Central memory CD8-positive, alpha-beta T cell (primary cell): ENCODE results near the gene FOXL2.
"Not testable (repeated sequence)": the region's sequence is repeated elsewhere in the genome, so short reads cannot be mapped to it uniquely, and the experiment has no call there.

ENCODE experiments used
- ATAC-seq: fragments of 150-1000 bp; cut with Tn5 transposase; replicated peaks from 2 replicates; pipeline ENCODE4 v1.10.0; 2022; ENCODE audit warnings: mild to moderate bottlenecking, moderate FRiP score, moderate number of reproducible peaks; ENCODE audit not compliant: poor library complexity, severe bottlenecking; ENCODE audit errors: extremely low read depth
- DNase-seq, 2 donors: peaks; one replicate each; pipeline ENCODE4 v3.0.0; 2021; ENCODE audit warnings: low spot score in 2 of 2
- H3K27ac Mint-ChIP-seq: one replicate; pipeline ENCODE4 v1.8.0; 2022; ENCODE audit warnings: low read depth, mild to moderate bottlenecking, moderate library complexity, mixed read lengths
- H3K27me3 Mint-ChIP-seq: one replicate; pipeline ENCODE4 v1.8.0; 2022; ENCODE audit warnings: mixed read lengths
- H3K36me3 Mint-ChIP-seq: one replicate; pipeline ENCODE4 v1.8.0; 2022; ENCODE audit warnings: mild to moderate bottlenecking, moderate library complexity, mixed read lengths; ENCODE audit not compliant: insufficient read depth
- H3K4me1 Mint-ChIP-seq: one replicate; pipeline ENCODE4 v1.8.0; 2022; ENCODE audit warnings: mixed read lengths
- H3K4me3 Mint-ChIP-seq: one replicate; pipeline ENCODE4 v1.8.0; 2022; ENCODE audit warnings: mild to moderate bottlenecking, moderate library complexity, mixed read lengths
- H3K9me3 Mint-ChIP-seq: one replicate; pipeline ENCODE4 v1.8.0; 2022; ENCODE audit warnings: mixed read lengths

The FOXL2 gene

DNA sequence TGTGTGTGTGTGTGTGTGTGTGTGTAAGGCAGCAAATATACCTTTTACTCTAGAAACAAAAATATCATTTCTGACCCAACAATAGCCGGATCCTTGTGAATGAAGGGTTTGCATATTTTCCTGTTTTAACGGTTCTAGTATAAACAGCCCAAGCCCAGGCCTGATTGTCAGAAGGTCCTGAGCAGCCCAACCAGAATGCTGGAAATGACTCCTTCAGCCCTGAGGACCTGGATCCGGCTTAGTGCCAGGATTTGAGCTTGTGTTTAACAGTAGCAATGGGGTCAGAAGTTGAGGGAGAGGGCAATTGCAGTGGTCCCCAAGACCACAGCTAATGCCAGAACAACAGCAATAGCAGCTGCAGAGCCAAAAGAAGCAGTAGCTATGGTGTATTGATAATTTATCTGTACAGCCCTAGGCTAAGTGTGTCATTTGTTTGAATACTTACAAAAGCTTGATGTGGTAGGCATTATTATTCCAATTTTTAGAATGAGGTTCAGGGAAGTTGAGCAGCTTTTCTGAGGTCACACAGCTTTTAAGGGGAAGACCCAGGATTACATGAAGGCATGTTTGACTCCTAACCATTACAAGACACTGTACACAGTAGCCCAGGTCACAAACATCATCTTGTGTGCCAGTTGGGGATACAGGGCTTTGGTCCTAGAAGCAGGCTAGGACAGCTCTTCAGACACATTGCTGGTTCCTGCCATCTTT lies 12.8 kb downstream of the FOXL2 start:
- H3K4me3 Mint-ChIP-seq = no peak overlapping the region
- no peaks in the 10 kb centered on the region for H3K9me3 Mint-ChIP-seq
- H3K4me1 Mint-ChIP-seq = peaks cover 23% of the 10 kb centered on the region
- no peaks in the 10 kb centered on the region for H3K36me3 Mint-ChIP-seq
- H3K27me3 Mint-ChIP-seq = peaks cover 76% of the 10 kb centered on the region
- ATAC-seq (no peak), DNase-seq (no peak)
- H3K27ac Mint-ChIP-seq = no peak overlapping the region

DNA sequence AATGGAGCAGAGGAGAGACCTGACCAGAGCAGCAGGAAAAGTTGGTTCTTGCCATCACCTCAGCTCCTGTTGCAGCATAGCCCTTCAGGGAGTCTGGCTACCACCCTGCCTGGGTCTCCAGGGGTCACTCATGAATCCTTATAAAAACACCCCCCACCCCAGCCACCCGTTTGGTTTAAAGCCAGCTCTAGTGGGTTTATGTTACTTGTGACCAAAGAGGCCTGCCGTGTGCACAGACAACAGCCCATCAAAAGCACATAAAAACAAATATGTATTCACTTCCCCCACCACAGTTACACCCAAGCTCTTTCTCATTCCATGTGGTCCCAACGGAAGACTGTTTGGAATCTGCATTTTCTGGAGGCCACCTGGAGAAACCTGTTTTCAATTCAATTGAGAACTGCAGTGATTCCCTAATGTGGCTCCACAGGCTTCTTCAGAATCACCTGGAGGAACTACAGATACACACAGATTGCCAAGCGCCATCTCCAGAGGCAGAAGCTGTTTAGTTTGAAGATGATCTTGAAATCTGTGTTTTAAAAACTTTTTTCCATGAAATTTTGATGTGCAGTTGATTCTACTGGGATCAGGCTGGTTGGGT lies 13.8 kb downstream of the FOXL2 start:
- no peak for DNase-seq
- ATAC-seq = no peak
- H3K36me3 Mint-ChIP-seq = no peaks in the 10 kb centered on the region
- H3K27ac Mint-ChIP-seq = no peak overlapping the region
- H3K4me3 Mint-ChIP-seq = no peak overlapping the region
- peaks cover 66% of the 10 kb centered on the region for H3K27me3 Mint-ChIP-seq
- H3K4me1 Mint-ChIP-seq = peaks cover 16% of the 10 kb centered on the region
- no peaks in the 10 kb centered on the region for H3K9me3 Mint-ChIP-seq

DNA sequence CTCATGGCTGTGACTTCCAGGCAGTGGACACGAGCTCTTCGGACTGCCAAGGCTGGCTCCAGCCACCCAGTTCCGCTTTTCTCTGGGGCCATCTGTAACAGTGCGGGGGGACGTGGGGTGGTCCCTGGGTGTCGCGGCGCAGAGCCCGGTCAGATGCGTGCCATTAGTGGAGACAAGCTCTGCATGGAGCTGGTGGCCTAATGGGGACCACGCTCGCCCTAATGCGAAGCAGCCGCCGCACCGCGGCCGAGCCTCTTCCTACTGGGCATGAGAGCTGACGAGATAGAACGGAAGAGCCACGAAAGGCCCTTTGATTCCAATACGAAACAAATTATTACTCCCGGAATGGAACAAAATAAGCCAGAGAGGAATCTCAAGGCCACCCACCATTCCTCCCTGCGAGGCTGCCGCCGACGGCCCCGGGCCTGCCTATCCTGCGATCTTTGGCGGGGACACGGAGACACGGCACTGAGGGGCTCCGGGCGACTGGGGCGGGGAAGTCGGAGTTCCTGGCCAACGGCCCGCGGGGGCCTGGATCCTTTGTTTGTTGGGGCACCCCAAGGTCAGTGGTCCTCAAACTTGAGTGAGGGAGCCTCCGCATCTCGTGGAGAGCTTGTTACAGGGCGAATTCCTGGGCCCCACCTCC lies 18.1 kb downstream of the FOXL2 start:
- no peak overlapping the region for H3K4me3 Mint-ChIP-seq
- peaks cover 33% of the 10 kb centered on the region for H3K27me3 Mint-ChIP-seq
- DNase-seq = no peak
- no peaks in the 10 kb centered on the region for H3K9me3 Mint-ChIP-seq
- ATAC-seq = no peak
- H3K36me3 Mint-ChIP-seq = no peaks in the 10 kb centered on the region
- H3K27ac Mint-ChIP-seq = no peak overlapping the region
- no peaks in the 10 kb centered on the region for H3K4me1 Mint-ChIP-seq

DNA sequence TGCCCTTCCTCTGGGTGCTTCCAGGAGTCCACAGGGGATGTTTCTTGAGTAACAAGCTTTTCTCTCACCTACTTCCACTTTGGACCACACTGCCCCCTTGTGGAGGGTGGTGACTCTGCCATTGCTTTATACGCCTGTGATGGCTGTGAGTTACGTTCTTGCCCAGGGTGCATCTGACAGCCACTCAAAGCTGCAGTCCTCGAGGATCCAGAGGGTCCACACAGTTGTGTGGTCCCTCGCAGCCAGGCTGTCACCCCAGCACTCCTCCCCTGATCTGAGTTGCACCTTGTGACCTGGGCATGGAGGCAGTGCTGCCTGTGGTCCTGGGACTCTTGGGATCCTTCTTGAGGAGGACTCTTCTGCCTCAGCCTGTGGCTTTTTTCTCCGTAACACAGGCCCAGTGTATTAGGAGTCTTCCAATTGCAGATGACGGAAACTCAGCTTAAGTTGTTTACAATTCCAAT lies 23.4 kb downstream of the FOXL2 start:
- H3K27ac Mint-ChIP-seq = no peak overlapping the region
- ATAC-seq (peak; percentile 82), DNase-seq (peak; percentile 74 to 80)
- peaks cover 2% of the 10 kb centered on the region for H3K36me3 Mint-ChIP-seq
- peaks cover 19% of the 10 kb centered on the region for H3K27me3 Mint-ChIP-seq
- H3K9me3 Mint-ChIP-seq = no peaks in the 10 kb centered on the region
- no peak overlapping the region for H3K4me3 Mint-ChIP-seq
- peaks cover 5% of the 10 kb centered on the region for H3K4me1 Mint-ChIP-seq

DNA sequence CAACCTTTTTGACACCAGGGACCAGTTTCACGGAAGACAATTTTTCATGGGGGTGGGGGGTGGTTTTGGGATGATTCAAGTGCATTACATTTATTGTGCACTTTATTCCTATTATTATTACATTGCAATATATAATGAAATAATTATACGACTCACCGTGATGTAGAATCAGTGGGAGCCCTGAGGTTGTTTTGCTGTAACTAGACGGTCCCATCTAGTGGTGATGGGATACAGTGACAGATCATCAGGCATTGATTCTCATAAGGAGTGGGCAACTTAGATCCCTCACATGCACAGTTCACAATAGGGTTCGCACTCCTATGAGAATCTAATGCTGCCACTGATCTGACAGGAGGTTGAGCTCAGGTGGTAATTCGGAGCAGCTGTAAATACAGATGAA lies 24.5 kb downstream of the FOXL2 start:
- H3K36me3 Mint-ChIP-seq, H3K4me3 Mint-ChIP-seq, H3K9me3 Mint-ChIP-seq, H3K4me1 Mint-ChIP-seq, ATAC-seq, DNase-seq, H3K27ac Mint-ChIP-seq: not testable (repeated sequence)
- peaks cover 29% of the 10 kb centered on the region for H3K27me3 Mint-ChIP-seq

DNA sequence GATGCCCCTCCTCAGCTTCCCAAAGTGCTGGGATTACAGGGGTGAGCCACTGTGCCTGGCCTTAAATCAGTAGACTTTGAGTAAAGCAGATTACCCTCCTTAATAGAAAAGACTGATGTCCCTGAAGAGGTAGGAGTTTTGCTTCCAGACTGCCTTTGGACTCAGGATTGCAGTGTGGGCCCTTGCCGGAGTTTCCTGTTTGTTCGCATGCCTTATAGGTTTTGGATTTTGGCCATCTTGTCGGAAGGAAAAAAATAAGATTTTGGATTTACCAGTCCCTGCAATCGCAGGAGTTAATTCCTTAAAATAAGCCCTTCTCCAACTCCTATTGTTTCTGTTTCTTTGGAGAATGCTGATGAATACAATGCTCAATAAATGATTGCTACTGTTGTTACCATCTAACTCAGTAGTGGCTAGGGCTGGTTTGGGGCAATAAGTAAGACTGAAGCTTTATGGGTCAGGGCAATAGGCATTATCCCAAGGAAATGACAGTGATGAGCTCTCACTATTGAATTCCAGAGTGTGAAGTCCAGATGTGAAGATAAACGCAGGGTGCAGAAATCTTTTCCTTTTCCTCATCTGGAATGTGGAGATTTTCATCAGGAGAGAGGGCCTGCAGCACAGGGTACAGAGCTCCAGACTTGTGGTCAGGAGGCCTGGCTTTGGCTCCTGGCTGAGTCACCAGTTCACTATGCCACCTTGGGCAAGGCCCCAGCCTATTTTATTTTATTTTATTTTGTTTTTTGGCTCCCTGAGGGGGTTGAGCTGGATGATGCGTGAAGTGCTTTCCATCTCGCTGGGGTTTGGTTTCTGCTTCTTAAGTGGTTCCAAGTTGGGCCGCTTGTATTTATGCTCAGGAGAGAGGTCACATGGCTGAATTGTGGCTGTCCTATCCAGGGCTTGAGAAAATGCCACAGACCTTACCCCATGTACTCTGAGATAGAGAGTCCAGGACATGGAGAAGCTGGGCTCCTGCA lies 25.3 kb downstream of the FOXL2 start:
- Mint-ChIP-seq H3K4me1 (peaks cover 5% of the 10 kb centered on the region), H3K4me3 (no peak overlapping the region), H3K36me3 (peaks cover 2% of the 10 kb centered on the region), H3K27me3 (peaks cover 29% of the 10 kb centered on the region), H3K9me3 (no peaks in the 10 kb centered on the region), H3K27ac (no peak overlapping the region)
- ATAC-seq (no peak), DNase-seq (no peak)

DNA sequence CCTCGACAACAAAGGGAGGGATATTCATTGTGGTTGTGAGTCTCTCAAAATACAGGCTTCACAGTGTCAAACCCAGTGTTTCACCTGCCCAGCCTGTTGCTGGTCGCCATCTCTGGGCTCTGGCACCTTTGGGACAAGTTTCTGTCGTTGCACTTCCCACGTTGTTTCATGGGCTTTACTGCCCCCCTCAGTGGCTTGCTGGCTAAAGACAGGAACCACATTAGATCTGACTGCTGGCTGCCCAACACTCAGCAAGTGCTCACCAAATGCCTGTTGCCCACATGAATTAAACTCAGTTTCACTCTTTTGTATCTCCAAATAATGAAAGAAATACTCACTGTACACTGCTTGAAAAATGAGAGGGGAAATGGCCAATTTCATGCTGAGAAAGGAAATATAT lies 27.6 kb downstream of the FOXL2 start:
- peaks cover 21% of the 10 kb centered on the region for H3K27me3 Mint-ChIP-seq
- H3K36me3 Mint-ChIP-seq = peaks cover 6% of the 10 kb centered on the region
- H3K4me1 Mint-ChIP-seq = peaks cover 12% of the 10 kb centered on the region
- H3K9me3 Mint-ChIP-seq = no peaks in the 10 kb centered on the region
- no peak for DNase-seq
- no peak for ATAC-seq
- no peak overlapping the region for H3K27ac Mint-ChIP-seq
- H3K4me3 Mint-ChIP-seq = no peak overlapping the region

DNA sequence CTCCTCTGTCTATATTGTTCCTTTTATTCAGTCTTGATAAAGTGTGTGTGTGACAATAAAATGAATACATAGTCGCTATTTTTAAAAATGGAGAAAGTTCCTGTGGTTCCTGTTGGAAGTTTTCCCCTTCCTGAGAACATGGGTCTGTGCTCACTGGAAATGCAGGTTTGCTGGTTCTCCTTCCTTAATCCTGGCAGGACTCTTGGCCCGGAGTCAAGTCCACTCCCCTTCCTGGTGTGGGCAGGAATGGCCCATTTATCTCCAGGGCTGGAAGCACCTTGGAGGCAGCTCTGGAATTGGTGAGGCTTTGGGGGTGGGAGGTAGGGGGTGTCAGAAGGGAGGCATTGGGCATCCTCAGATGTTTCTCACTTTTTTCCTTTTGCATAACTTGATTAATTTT lies 30.1 kb downstream of the FOXL2 start:
- peaks cover 5% of the 10 kb centered on the region for H3K36me3 Mint-ChIP-seq
- no peaks in the 10 kb centered on the region for H3K9me3 Mint-ChIP-seq
- no peak for ATAC-seq
- no peak overlapping the region for H3K27ac Mint-ChIP-seq
- peaks cover 7% of the 10 kb centered on the region for H3K4me1 Mint-ChIP-seq
- H3K4me3 Mint-ChIP-seq = no peak overlapping the region
- DNase-seq = no peak
- peaks cover 10% of the 10 kb centered on the region for H3K27me3 Mint-ChIP-seq

DNA sequence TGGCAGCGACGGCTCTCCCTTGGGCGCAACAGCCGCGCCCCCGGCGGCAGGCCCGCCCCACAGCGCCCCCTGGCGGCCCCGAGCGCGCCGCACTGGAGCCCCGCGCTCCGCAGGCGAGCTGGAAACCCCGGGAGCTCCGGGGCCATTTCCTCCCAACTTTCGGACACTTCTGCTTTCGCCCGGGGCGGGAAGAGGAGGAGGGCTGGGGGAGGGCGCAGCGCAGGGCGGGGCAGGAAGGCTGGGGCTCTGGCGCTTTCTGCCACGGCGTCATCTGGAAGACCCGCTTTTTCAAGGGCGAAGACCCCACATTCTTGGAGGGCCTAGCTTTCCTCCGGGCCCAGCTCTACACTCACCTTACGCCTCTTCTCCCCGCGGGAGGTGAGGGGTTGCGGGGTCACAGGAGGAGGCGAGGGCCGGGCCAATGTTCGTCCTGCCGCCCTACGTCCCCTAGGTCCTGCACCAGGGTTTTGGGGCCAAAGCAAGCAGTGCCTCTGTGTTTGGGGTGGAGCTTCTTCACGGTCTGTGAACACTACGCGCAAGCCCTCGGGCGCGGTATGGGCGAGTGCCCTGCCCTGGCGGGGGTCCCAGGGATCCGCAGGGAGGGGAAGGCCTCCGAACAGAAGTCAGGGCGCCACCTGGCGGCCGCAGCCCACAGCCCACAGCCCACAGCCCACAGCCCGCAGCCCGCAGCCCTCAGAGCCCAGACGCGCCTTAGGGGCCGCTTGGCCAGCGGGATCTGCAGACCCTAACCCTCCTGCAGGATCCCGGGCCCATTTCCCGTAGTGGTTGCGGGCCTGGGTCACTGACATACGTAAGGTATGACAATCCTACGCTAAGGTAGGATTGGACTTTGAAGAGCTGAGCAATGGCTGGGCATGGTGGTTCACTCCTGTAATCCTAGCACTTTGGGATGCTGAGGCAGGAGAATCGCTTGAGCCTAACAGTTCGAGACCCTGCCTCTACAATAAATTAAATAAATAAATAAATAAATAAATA lies 31.1 kb downstream of the FOXL2 start:
- peaks cover 5% of the 10 kb centered on the region for H3K36me3 Mint-ChIP-seq
- H3K9me3 Mint-ChIP-seq = no peaks in the 10 kb centered on the region
- H3K27me3 Mint-ChIP-seq = peaks cover 10% of the 10 kb centered on the region
- H3K4me1 Mint-ChIP-seq = peaks cover 7% of the 10 kb centered on the region
- peak overlapping the region; percentile 86 for H3K4me3 Mint-ChIP-seq
- DNase-seq (peak; percentile 64 to 74), ATAC-seq (peak; percentile 89)
- peak overlapping the region; percentile 29 for H3K27ac Mint-ChIP-seq

DNA sequence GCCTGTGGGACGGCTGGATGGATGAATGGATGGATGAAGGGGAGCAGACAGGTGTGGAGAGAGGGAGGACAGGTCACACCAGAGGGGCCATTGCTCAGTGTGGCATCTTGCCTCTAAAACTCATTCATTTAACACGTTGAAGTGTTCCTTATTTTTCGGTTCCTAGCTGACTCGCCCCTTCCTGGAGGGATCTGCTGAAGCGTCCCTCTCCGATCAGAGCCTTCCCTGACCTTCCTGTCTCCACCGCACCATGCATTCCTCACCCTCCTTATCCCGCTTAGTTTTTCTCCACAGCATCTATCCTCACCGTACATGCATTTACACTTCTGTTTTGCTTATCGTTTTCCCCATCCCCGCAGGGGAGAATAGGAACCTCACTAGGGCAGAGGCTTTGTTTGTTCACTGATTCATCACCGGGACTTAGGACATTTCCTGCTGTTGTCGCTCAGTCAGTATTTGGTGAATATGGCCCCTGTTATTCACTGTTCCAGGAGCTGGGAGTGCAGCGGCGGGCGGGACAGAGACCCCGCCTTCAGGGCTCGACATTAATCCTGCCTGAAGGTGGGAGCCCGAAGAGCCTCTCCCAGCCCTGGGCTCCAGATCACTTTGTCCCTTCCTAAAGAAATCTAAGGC lies 32.0 kb downstream of the FOXL2 start:
- ATAC-seq (peak; percentile 11), DNase-seq (no peak)
- Mint-ChIP-seq H3K27me3 (peaks cover 10% of the 10 kb centered on the region), H3K27ac (no peak overlapping the region), H3K4me3 (peak overlapping the region; percentile 86), H3K9me3 (no peaks in the 10 kb centered on the region), H3K4me1 (peaks cover 7% of the 10 kb centered on the region), H3K36me3 (peaks cover 5% of the 10 kb centered on the region)

DNA sequence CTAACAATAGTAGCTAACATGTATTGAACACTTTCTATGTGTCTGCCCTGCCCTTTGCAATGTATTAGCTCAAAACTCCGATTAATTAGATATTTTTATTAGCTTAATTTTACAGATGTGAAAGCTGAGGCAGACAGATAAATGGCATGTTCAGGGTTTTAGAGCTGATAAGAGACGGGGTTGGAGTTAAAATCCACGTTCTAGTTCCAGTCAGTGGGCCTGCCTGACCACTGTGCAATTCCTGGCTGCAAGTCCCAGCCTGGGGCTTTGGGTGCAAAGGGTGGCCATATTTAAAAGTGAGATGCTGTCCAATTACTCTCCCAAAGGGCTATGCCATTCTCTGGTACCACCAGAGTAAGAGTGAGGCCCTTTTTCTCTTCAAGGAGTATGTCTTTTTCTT lies 33.2 kb downstream of the FOXL2 start:
- Mint-ChIP-seq H3K36me3 (peaks cover 5% of the 10 kb centered on the region), H3K4me3 (no peak overlapping the region), H3K27me3 (peaks cover 10% of the 10 kb centered on the region), H3K27ac (no peak overlapping the region), H3K4me1 (peaks cover 7% of the 10 kb centered on the region), H3K9me3 (no peaks in the 10 kb centered on the region)
- ATAC-seq (no peak), DNase-seq (no peak)
